Liver (tissue), 3 donors: ENCODE measurements around the gene TMX3.

ENCODE experiments used
- CTCF ChIP-seq: fragments of 150-350 bp; IDR thresholded peaks from 2 replicates; pipeline ENCODE4 v1.5.1; 2017; ENCODE audit warnings: improper control_type of control experiment, low read depth, low read length; ENCODE audit not compliant: missing input control
- EGR1 ChIP-seq, 2 donors: IDR thresholded peaks; 2 replicates each; pipeline ENCODE4 v1.6.1; 2016 to 2018; ENCODE audit warnings: antibody characterized with exemption in 2 of 2, low read depth in 2 of 2
- HNF4G ChIP-seq: IDR thresholded peaks from 2 replicates; pipeline ENCODE4 v1.6.1; 2016; ENCODE audit warnings: antibody characterized with exemption
- JUND ChIP-seq, 2 donors: IDR thresholded peaks; 2 replicates each; pipeline ENCODE4 v1.6.1; 2016; ENCODE audit warnings: antibody characterized with exemption in 2 of 2
- RAD21 ChIP-seq, 2 donors: IDR thresholded peaks; 2 replicates each; pipeline ENCODE4 v1.6.1; 2016; ENCODE audit warnings: antibody characterized with exemption in 2 of 2, mild to moderate bottlenecking in 2 of 2
- SP1 ChIP-seq: IDR thresholded peaks from 2 replicates; pipeline ENCODE4 v1.6.1; 2018; ENCODE audit warnings: antibody characterized with exemption, mild to moderate bottlenecking
- TAF1 ChIP-seq: conservative IDR thresholded peaks from 2 replicates; pipeline ENCODE4 v1.6.1; 2016; ENCODE audit warnings: antibody characterized with exemption, mild to moderate bottlenecking
- YY1 ChIP-seq: IDR thresholded peaks from 2 replicates; pipeline ENCODE4 v1.6.1; 2016; ENCODE audit warnings: antibody characterized with exemption, mild to moderate bottlenecking
- ZBTB33 ChIP-seq: IDR thresholded peaks from 2 replicates; pipeline ENCODE4 v1.6.1; 2016; ENCODE audit warnings: antibody characterized with exemption
- TF ChIP-seq, protein P1 (sequence below): IDR thresholded peaks from 2 replicates; pipeline ENCODE4 v1.6.1; 2016; ENCODE audit warnings: antibody characterized with exemption, mild to moderate bottlenecking
- donor health status: healthy.
- donor health status: healthy.

DNA sequence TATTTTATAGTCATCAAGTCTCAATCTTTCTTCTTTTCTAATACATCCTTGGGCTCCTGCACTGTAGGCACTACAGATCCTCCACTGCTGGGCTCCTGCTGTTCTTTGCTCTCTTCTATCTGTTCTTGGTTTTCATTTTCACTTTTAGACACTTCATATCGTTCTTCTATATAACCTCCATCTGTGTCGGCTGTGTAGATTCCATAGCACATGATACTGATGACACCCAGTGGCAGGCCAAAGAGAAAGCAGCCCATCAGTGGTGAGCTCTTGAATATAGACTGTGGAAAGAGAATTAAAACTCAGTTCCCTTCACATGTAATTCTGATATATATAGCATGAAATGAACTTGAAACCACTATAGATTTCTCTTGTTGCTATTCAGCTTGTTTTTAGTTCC lies 38.0 kb downstream of the TMX3 start:
- TF ChIP-seq CTCF (no peak), YY1 (no peak), TAF1 (no peak), ZBTB33 (no peak), RAD21 (IDR thresholded peaks at IDR 0.05) (peak; percentile 38 to 44), HNF4G (no peak), JUND (IDR thresholded peaks at IDR 0.05) (no peak), EGR1 (IDR thresholded peaks at IDR 0.05; ENCODE audit: low read depth in 2 of 2) (no peak), SP1 (no peak)
- TF ChIP-seq, protein P1, sequence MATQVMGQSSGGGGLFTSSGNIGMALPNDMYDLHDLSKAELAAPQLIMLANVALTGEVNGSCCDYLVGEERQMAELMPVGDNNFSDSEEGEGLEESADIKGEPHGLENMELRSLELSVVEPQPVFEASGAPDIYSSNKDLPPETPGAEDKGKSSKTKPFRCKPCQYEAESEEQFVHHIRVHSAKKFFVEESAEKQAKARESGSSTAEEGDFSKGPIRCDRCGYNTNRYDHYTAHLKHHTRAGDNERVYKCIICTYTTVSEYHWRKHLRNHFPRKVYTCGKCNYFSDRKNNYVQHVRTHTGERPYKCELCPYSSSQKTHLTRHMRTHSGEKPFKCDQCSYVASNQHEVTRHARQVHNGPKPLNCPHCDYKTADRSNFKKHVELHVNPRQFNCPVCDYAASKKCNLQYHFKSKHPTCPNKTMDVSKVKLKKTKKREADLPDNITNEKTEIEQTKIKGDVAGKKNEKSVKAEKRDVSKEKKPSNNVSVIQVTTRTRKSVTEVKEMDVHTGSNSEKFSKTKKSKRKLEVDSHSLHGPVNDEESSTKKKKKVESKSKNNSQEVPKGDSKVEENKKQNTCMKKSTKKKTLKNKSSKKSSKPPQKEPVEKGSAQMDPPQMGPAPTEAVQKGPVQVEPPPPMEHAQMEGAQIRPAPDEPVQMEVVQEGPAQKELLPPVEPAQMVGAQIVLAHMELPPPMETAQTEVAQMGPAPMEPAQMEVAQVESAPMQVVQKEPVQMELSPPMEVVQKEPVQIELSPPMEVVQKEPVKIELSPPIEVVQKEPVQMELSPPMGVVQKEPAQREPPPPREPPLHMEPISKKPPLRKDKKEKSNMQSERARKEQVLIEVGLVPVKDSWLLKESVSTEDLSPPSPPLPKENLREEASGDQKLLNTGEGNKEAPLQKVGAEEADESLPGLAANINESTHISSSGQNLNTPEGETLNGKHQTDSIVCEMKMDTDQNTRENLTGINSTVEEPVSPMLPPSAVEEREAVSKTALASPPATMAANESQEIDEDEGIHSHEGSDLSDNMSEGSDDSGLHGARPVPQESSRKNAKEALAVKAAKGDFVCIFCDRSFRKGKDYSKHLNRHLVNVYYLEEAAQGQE, result no peak
